NCI-H187 treated with DMSO at 0.1 percent for 48 hours (cell line): ENCODE data around the gene KIF21A.

ENCODE experiments used
- DNase-seq: peaks from one replicate; lab custom pipeline; 2025; lab: John Stamatoyannopoulos, UW

Gene KIF21A

DNA sequence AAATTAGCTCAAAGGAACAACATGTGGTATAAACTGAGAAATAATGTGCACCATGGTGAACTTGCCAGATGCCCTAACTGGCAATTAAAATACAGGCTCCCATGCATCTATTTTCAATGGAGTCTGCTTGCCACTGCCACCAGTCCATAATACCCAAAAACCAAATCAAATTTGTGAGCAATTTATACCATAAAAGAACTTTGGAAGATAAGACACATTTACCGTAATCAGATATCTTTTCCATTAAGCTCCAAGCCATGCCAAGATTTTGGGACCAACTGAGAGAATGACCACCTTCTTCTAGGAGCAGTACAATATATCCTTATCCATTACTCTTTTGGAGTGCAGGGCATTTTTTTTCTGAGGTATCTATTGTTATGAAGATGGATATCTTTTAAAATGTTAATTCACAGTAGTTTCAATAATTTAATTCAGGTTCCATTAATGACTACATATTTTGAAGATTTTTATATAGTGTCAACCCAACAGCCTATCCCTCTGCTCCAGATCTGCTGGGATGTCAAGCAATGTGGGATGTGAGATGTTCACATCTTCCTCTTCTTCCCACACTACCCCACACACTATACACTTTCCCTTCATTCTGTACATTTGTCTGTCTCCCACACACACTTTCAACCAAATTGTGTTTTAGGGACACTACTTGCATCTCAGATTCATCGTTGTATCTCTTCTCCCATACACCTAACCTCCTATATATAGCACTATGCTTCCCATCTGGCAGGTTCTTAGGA, 53.3 kb downstream of the KIF21A start:
- DNase-seq, result no peak

DNA sequence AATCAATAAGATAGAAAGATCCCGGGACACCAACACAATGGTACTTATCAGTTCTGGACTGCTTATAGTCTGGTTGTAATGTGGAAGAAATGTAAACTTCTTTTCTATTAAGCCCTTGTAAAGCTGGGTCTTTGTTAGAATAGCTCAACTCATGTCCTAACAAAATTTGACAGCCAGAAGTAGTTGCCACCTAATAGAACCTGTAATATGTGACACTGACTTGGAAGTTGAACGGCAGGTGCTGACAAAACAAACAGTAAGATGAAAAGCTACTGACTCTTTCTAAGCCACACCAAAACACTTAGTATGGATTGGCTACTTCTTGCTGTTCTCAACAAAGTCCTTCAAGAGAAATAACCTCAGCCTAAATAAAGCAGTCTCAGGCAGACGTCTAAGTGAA, 56.6 kb downstream of the KIF21A start:
- no peak for DNase-seq

DNA sequence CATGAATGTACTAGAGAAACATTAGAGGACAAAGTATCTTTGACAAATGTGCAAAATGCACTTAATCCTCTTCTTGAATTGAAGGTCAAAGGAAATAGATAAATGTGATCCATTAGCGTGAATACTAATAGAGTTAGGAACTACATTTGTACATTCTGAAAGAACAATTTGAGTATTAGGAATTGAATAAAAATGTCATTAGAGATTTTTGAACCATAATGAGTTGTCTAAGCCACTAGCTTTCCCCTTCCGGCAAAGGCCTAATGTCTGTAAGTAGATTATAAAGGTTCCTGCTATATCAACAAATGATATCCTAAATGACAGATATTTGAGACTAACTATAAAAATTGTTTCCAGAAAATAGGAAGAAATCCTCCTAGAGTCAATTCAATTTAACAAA, 59.8 kb downstream of the KIF21A start:
- no peak for DNase-seq

DNA sequence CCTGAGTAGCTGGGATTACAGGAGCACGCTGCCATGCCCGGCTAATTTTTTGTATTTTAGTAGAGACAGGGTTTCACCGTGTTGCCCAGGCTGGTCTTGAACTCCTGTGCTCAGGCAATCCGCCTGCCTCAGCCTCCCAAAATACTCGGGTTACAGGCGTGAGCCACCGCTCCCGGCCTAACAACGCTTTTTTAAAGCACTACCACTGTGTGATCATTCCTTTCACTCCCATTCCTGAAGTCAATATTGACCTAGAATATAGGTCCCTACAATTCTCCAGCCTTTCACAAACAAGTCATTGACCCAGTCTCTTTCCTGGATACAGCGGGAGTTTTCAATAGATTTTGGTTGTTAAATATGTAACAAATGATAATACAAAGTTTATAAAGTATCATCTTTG, 62.8 kb downstream of the KIF21A start:
- no peak for DNase-seq

DNA sequence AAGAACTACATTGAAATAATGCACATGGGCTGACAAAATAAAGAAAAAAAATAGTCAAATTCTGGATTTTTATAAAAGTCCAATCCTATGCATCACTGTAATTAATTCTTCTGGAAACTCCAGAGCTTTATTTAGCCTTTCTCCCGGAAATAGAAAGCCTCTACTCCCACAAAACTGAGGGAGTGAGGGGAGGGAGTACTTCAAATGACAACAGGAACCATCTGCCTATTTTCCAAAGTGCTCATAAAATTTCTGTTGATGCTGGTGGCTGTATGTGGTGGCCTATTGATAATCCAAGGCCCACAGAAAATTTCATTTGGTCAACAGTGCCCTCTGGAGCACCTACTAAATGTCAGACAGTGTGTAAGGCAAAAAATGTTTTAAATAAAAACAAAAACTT, 64.6 kb downstream of the KIF21A start:
- no peak for DNase-seq

DNA sequence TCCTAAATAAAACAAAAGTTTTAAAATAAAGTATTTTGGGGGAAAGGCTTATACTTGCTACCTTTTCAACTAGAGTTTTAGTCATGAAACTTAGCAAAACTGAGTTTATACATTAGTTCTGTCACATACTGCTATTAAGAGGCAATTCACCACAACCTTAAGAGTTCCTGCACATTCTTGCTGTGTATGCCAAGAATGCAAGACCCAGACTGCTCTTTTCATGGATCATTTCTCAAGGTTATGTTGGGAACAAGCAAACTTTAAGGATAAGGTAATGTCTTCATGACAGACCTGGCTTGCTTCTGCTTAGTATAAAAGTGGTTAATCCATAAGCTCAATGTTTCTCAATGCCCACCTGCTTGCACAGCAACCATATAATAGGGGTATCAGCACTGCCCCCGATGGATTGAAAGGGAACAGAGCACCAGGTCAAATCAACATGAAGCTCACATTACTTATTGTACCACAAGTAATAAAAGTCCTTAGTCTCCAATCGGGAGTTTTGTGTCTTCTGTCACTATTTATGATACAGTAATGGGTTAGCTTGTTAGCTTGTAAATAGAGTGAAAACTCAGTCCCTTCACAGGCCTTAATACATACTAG, 67.6 kb downstream of the KIF21A start:
- DNase-seq, result no peak

DNA sequence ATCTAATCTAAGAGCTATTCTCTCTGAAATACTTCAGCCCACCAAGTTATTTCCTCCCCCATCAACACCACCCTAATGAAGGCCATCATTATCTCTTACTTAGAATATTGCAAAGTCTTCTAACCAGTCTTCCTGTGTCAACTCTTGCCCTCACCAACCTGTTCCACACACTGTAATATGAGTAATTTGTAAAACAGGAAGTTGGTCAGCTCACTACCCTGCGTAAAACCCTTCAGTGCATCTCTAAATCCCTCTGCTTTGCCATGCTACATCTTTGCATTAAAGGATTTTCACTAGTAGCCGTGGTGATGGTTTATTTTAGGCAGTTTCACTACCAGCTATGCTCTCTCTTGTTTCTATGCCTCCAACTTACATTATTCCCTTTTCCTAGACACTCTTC, 70.0 kb downstream of the KIF21A start:
- DNase-seq, result no peak

GRCh38 chr12:39372204-39372925, 70.6 kb downstream of the KIF21A start:
- DNase-seq, result no peak

- DNase-seq, result no peak
Measured at GRCh38 chr12:39369756-39370155, 73.2 kb downstream of the KIF21A start.

DNA sequence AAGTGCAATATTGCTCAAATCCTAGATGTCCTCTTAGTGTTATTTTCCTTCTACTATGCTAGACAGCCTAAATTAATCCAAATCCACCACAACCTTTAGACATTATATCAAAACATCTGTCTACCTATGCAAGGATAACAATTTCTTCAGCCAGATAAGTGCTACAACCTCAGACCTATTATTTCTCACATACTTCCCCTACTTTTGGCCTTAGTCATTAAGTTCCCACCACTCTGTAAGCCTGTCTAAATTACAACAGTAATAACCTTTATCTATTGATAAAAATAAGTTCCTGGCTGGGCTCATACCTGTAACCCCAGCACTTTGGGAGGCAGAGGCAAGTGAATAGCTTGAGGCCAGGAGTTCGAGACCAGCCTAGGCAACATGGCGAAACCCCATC, 74.0 kb downstream of the KIF21A start:
- no peak for DNase-seq

GRCh38 chr12:39368096-39368495, 74.8 kb downstream of the KIF21A start:
- no peak for DNase-seq

DNA sequence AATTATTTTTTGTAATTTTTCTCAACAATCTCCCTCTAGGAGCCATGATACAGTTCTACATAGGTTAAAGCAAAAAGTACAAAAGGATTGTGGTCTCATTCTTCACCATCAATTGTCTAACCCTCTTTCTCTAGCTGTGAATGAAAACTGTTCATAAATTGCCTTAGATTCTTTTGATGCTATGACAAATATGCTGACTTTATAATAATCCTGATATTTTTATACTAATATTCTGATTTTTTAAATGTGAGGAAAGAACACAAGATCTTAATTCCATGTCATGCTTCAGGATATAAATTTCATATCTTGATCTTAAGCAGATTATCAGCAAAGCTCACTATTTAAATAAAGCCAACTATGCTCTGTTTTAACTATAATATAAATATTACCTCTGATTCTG, 75.4 kb downstream of the KIF21A start:
- DNase-seq, result no peak

DNA sequence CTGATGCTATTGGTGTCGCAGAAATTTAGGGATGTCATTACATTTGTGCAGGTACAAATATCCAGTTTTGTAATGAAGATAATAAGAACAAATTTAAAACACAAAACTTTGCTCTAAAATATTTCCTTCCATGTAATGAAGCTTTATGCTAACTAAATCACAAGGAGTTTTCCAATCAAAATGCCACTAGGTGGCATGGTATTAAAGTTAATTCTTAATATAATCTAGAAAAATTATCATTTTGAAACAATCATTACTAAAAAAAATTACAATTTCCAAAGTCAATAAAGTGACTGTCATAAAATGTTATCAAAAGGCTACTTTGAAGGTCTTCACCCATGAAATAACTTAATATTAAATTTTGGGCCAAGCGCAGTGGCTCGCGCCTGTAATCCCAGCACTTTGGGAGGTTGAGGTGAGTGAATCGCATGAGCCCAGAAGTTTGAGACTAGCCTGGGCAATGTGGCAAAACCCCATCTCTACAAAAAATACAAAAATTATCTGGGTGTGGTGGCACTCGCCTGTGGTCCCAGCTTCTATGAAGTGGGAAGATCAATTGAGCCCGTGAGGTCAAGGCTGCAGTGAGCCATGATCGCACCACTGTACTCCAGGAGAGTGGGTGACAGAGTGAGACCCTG, 77.4 kb downstream of the KIF21A start:
- no peak for DNase-seq

- no peak for DNase-seq
Measured at GRCh38 chr12:39364196-39364595, 78.7 kb downstream of the KIF21A start.

GRCh38 chr12:39359645-39360044, 83.3 kb downstream of the KIF21A start:
- no peak for DNase-seq

DNA sequence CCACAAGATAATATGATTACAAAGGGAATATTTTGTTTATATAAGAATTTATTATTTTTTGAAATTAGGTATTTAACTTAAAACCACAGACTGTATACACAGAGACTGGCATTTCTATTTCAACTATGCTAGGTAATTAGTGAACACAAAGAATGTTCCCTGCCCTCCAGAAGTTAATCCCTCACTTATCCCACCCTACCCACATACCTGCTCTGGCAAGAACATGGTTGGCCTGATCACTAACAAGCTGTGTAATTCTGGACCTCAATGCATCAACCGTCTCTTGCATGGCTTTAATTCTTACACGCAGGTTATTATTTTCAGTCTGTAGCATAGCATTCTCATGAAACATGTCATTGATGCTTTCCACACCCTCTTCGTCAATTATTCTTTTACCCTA, 85.9 kb downstream of the KIF21A start:
- DNase-seq, result no peak

GRCh38 chr12:39355841-39356240, 87.1 kb downstream of the KIF21A start:
- DNase-seq, result no peak

DNA sequence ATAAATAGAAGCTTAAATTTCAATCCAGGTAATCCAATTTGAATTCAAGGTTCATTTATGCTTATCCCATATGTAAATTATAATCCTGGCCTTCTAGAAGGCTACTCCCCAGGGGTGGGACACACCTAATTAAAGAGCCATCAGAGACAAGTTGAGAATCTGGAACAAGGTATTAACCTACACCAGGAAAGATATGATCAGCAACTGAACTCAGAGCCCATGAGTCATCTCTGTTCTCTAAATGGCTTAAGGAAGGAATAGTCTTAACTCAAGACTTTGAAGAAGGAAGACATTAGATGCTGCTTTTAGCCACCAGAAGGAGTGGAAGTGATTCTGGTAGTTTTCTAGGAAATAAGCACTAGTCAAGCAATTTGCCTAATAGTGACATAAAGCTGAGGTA, 88.0 kb downstream of the KIF21A start:
- no peak for DNase-seq

DNA sequence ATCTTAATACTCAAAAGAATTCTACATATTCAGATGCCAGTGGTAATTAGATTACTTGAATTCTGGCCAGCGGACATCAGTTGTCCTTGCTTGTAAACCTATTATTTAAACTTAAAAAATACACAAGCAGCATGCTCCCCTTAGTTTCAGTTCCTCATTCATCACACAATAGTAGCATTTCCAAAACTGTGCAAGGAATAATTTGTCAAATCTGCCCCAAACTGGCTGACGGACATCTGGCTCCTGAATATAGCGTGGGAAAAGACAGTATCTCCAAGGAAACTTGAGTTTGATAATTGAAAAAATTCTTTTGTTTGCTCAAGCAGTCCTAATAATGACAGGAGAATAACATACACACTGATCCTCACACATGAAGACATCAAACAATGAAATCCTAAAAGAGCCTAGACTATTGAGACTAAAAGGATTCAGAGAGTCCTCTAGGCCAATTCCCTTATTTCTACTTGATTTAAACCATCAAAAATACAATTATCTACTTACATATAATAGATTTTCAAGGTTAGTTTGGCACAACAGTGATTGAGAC, 90.4 kb downstream of the KIF21A start:
- DNase-seq, result no peak

DNA sequence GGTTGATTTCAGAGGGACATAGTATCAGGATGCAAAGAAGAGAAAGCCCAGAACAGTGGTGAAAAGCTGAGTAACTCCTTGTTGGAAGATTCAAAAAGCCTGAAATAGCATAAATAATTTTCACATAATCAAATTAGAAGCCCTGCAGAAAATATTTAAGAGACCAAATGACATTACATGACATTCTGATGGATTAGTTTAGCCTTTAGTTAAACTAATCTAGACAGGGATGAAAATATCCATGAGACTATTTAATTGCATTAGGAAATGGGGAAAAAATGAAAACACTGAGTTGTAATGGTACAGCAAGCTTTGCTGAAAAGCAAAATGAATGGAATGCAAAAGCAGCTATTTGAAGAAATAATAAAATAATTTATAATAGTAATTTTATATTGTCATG, 91.8 kb downstream of the KIF21A start:
- no peak for DNase-seq

DNA sequence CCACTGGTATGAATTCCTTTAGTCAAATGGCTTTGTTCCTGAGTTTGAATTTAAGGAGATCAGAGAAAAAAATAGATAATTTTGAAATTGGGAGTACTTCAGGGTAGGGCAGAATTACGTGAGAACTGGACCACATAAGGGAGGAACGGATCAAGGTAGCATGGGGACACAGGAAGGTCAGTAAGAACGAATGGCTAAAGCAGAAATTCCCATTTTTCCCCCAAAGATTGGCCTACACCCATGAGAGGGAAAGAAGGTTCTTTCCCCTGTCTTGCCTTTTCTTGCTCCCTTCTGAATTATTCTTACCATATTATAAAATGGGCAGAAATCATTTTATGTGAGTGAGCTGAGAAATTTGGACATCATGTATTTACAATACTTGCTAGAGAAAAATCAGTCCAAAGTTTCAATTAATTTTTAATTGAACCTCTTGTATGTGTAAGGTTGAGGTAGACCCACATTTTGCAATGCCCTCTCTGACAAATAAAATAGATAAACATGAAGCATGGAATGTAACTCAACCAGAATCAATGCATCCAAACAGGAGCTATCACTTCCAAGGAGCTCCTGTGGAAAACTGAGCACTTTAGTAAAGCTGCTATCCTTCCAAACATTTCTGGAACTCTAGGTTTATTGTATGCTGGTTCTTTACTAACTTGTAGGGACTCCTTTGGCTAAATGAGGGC, 93.8 kb downstream of the KIF21A start:
- DNase-seq, result no peak

GRCh38 chr12:39348523-39348922, 94.4 kb downstream of the KIF21A start:
- DNase-seq, result no peak
